HG03575 (cell line): Measurements from ENCODE around the gene MTAP.
"Not testable (repeated sequence)": the region's sequence is repeated elsewhere in the genome, so short reads cannot be mapped to it uniquely, and the experiment has no call there.

ENCODE experiments used
- ATAC-seq: cut with Tn5 transposase; IDR thresholded peaks from one replicate; pipeline ENCODE4 v1.9.1; 2021; ENCODE audit not compliant: unreplicated experiment, insufficient number of reproducible peaks, low FRiP score; ENCODE audit errors: extremely low read depth

Gene MTAP

GRCh38 chr9:21959268-21959667, 156.8 kb downstream of the MTAP start:
- not testable (repeated sequence) for ATAC-seq

- no peak for ATAC-seq
Measured at GRCh38 chr9:21961569-21961968, 159.1 kb downstream of the MTAP start.

- no peak for ATAC-seq
Measured at GRCh38 chr9:21964925-21965385, 162.5 kb downstream of the MTAP start.

DNA sequence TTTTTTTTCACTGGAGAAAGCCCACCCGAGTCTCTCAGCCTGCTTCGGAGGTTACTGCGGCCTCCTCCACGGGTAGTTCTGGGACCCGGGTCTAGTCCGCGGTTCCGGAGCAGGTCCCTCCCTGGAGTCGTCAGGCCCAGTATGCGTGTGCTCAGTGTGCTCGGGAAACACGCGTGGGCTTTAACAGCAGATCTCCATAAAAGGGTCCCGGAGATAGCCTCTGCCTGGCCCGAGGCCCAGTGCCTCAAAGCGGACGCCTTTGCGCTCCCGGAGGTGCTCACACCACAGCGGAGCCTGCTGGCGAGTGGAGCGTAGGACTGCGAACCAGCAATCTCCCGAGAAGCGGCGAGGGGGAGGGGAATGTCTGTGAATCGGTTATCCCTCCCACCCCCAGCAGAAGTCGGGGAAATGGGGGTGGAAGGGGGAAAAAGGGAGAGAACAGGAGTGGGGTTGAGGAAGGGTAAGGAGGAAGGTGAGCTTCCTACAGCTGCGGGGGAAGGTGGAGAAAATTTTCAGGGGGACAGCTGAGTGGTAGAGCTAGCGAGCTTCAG, 163.0 kb downstream of the MTAP start:
- no peak for ATAC-seq

- ATAC-seq, result no peak
Measured at GRCh38 chr9:21966140-21966851, 163.9 kb downstream of the MTAP start.

DNA sequence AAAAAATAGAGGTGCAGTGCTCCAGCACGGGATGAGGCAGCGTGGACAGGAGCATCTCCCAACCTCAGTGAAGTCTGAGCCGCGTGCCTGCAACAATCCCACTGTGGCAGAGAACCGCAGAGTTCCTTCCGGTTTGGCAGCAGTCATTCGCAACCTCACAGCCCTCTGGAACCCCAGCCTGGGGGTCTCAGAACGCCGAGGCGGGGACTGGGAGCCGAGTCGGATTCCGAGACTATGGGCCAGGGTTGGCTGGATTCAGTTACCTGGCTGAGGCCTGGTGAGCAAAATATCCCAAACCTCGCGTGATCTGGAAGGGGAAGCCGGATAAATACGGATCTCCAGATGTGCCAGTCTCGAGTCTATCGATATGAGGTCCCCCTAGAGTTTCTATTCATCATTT, 164.7 kb downstream of the MTAP start:
- ATAC-seq, result no peak

GRCh38 chr9:21967702-21968101, 165.3 kb downstream of the MTAP start:
- no peak for ATAC-seq

DNA sequence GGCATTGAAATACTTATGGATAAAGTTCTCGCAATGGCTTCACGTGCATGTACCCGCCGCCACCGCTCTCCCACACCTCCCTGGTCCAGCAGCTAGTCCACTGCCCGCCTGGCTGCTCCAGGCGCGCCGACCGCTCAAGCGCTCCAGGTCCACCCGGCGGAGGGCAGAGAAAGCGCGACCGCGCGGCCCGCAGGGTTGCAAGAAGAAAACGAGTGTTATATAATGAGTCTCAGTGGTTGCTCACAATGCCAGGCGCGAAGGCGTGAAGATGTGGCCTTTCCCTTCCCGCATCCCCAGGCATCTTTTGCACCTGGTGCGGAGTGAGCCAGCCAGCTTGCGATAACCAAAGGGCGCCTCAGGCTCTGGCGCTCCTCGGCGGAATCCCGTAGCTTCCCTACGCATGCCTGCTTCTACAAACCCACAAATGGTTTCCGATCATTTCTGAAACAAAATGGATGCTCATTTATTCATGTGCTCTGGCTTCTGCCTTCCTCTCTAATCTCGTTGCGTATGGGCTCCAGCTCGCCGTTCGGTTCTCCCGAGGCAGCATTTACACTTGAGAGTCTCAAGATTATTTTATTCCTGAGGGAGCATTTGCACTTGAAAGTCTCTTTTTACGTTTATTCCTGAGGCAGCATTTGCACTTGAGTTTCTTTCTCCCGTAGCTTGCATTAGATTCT, 166.0 kb downstream of the MTAP start:
- ATAC-seq, result no peak

- no peak for ATAC-seq
Measured at GRCh38 chr9:21969011-21969940, 166.8 kb downstream of the MTAP start.

GRCh38 chr9:21969951-21970799, 167.7 kb downstream of the MTAP start:
- no peak for ATAC-seq

- ATAC-seq, result no peak
Measured at GRCh38 chr9:21970800-21971640, 168.6 kb downstream of the MTAP start.

- no peak for ATAC-seq
Measured at GRCh38 chr9:21972361-21972760, 169.9 kb downstream of the MTAP start.

GRCh38 chr9:21974343-21974721, 171.9 kb downstream of the MTAP start:
- ATAC-seq, result no peak

DNA sequence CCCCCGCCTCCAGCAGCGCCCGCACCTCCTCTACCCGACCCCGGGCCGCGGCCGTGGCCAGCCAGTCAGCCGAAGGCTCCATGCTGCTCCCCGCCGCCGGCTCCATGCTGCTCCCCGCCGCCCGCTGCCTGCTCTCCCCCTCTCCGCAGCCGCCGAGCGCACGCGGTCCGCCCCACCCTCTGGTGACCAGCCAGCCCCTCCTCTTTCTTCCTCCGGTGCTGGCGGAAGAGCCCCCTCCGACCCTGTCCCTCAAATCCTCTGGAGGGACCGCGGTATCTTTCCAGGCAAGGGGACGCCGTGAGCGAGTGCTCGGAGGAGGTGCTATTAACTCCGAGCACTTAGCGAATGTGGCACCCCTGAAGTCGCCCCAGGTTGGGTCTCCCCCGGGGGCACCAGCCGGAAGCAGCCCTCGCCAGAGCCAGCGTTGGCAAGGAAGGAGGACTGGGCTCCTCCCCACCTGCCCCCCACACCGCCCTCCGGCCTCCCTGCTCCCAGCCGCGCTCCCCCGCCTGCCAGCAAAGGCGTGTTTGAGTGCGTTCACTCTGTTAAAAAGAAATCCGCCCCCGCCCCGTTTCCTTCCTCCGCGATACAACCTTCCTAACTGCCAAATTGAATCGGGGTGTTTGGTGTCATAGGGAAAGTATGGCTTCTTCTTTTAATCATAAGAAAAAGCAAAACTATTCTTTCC, 172.4 kb downstream of the MTAP start:
- ATAC-seq, result no peak

DNA sequence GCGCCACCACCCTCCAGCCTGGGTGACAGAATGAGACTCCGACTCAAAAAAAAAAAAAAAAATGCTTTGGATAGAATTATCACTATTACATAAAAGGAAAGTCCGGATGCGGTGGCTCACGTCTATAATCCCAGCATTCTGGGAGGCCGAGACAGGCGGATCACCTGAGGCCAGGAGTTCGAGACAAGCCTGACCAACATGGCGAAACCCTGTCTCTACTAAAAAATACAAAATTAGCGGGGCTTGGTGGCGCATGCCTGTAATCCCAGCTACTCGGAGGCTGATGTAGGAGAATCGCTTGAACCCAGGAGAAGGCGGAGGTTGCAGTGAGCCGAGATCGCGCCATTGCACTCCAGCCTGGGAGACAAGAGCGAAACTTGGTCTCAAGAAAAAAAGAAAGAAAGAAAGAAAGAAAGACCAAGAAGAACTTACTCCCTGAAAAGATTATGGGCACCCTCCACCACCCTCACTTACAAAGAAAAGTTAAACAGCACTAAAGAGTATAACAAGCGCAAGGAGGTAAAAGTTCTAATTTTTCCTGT, 174.0 kb downstream of the MTAP start:
- ATAC-seq, result no peak

DNA sequence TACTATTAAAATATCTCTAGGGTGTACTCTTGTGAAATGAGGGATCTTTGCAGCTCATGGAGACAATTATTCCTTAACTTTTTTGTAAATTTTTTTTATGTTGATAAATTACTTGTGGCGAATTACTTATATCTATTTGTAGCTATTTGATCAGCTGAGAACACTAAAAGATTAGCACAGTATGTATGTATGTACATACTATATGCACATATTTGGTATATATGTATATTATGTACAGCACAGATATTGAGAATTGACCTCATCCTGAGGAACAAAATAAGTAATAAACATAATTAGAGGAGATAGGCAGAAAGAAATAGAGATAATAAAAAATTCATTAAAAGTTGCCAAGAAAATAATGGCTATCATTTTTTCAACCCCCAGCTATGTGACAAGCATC, 180.0 kb downstream of the MTAP start:
- no peak for ATAC-seq
